HG03196 (cell line): ENCODE data around the gene GRIP2.
"Not testable (repeated sequence)": the region's sequence is repeated elsewhere in the genome, so short reads cannot be mapped to it uniquely, and the experiment has no call there.

Source experiments
- ATAC-seq: cut with Tn5 transposase; IDR thresholded peaks from one replicate; pipeline ENCODE4 v1.9.1; 2021; ENCODE audit not compliant: unreplicated experiment

Gene GRIP2

GRCh38 chr3:14522768-14523167 is 17.4 kb downstream of the GRIP2 start:
- ATAC-seq: no peak

- ATAC-seq: no peak
Measured at GRCh38 chr3:14522129-14522691, 17.9 kb downstream of the GRIP2 start.

GRCh38 chr3:14521611-14522010 is 18.5 kb downstream of the GRIP2 start:
- no peak for ATAC-seq

- no peak for ATAC-seq
Measured at GRCh38 chr3:14520967-14521366, 19.2 kb downstream of the GRIP2 start.

GRCh38 chr3:14520149-14520548 is 20.0 kb downstream of the GRIP2 start:
- ATAC-seq: no peak

- no peak for ATAC-seq
Measured at GRCh38 chr3:14519406-14519805, 20.7 kb downstream of the GRIP2 start.

GRCh38 chr3:14518893-14519292 is 21.2 kb downstream of the GRIP2 start:
- ATAC-seq: no peak

GRCh38 chr3:14518432-14518802 is 21.7 kb downstream of the GRIP2 start:
- no peak for ATAC-seq

GRCh38 chr3:14517601-14518431 is 22.3 kb downstream of the GRIP2 start:
- ATAC-seq: no peak

- no peak for ATAC-seq
Measured at GRCh38 chr3:14516738-14517345, 23.3 kb downstream of the GRIP2 start.

- not testable (repeated sequence) for ATAC-seq
Measured at GRCh38 chr3:14515526-14515925, 24.6 kb downstream of the GRIP2 start.

GRCh38 chr3:14514323-14514720 is 25.8 kb downstream of the GRIP2 start:
- no peak for ATAC-seq

- no peak for ATAC-seq
Measured at GRCh38 chr3:14513566-14514322, 26.4 kb downstream of the GRIP2 start.

GRCh38 chr3:14512942-14513327 is 27.2 kb downstream of the GRIP2 start:
- no peak for ATAC-seq

- no peak for ATAC-seq
Measured at GRCh38 chr3:14512281-14512941, 27.7 kb downstream of the GRIP2 start.

GRCh38 chr3:14511623-14512280 is 28.4 kb downstream of the GRIP2 start:
- no peak for ATAC-seq

- no peak for ATAC-seq
Measured at GRCh38 chr3:14510838-14511622, 29.1 kb downstream of the GRIP2 start.

- no peak for ATAC-seq
Measured at GRCh38 chr3:14509796-14510100, 30.4 kb downstream of the GRIP2 start.

- ATAC-seq: no peak
Measured at GRCh38 chr3:14508966-14509795, 31.0 kb downstream of the GRIP2 start.
